Right lobe of liver (tissue), 4 donors: ENCODE data around the gene MACROD2.

ENCODE experiments used
- CTCF ChIP-seq, 4 donors: fragments of 200-600 bp in 3 of 4; fragments of 450-650 bp in 1 of 4; IDR thresholded peaks; one replicate each; pipeline versions ENCODE4 v1.5.1 to v1.8.0; 2016 to 2022; ENCODE audit warnings: antibody characterized with exemption in 4 of 4, mild to moderate bottlenecking in 2 of 4
- POLR2A ChIP-seq: fragments of 450-650 bp; IDR thresholded peaks from one replicate; pipeline ENCODE4 v1.6.1; 2017; ENCODE audit warnings: antibody characterized with exemption, mild to moderate bottlenecking
- donor health status: DM: no; HTN: no; CAD: no.
- donor health status: DM: no; HTN: no; CAD: no.
- donor health status: DM: no; HTN: yes; CAD: no.

GRCh38 chr20:16066571-16066970, 2071.3 kb downstream of the MACROD2 start:
- TF ChIP-seq CTCF (IDR thresholded peaks at IDR 0.05) (no peak), POLR2A (no peak)
